ENCODE measurements around the gene DNAH9. TPM values are rescaled to one million over a fixed set of nuclear protein-coding genes. Genes with fewer than 3 reads are reported as not detected.
"Not testable (repeated sequence)": the region's sequence is repeated elsewhere in the genome, so short reads cannot be mapped to it uniquely, and the experiment has no call there.

DNAH9 gene
- total RNA-seq, 3 donors from 2014 or later (not counting 1 experiment from before 2014, with no cell fraction given): not detected

DNA sequence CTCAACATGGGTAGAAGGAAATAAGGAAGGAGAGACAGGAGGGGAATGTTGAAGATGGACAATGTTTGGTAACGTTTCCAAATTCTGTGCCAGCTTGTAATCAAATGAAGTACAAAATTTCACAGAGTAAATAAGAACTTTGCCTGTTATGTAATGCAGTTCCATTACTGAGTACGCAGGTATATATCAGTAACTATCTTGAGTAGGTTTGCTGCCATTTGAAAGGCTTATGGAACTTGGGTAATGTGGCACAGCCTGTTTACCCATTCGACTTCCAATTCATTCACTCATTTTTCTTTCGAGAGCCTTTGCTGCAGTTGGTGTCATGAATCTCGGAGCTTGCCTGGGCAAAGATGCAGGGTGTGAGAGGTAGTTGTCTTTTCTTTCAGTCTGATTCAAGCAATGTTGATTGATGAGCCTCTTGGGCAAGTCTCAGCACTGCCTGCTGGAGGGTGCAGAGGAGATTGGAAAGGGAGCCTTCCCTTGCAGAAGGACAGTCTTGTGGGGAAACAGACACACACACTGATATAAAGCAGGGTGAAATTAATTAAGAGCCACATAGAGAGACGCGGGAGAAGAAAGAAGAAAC, 345.6 kb downstream of the DNAH9 start:
- H3K9me3 ChIP-seq (ENCODE audit: control insufficient read depth, insufficient read depth, low read length): no peaks in the 10 kb centered on the region
- WGBS (ENCODE audit: insufficient coverage): 90% methylated on average over 7 of the region's 7 CpGs
- TF ChIP-seq, protein P1, sequence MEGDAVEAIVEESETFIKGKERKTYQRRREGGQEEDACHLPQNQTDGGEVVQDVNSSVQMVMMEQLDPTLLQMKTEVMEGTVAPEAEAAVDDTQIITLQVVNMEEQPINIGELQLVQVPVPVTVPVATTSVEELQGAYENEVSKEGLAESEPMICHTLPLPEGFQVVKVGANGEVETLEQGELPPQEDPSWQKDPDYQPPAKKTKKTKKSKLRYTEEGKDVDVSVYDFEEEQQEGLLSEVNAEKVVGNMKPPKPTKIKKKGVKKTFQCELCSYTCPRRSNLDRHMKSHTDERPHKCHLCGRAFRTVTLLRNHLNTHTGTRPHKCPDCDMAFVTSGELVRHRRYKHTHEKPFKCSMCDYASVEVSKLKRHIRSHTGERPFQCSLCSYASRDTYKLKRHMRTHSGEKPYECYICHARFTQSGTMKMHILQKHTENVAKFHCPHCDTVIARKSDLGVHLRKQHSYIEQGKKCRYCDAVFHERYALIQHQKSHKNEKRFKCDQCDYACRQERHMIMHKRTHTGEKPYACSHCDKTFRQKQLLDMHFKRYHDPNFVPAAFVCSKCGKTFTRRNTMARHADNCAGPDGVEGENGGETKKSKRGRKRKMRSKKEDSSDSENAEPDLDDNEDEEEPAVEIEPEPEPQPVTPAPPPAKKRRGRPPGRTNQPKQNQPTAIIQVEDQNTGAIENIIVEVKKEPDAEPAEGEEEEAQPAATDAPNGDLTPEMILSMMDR (IDR thresholded peaks at IDR 0.05): no peak
- no peaks in the 10 kb centered on the region for H3K4me1 Mint-ChIP-seq
- H3K27ac Mint-ChIP-seq: no peak overlapping the region
- intact Hi-C loops (cut with micrococcal nuclease): no loop called here
- H3K4me3 Mint-ChIP-seq: no peak overlapping the region
- no peaks in the 10 kb centered on the region for H3K36me3 Mint-ChIP-seq
- H3K9me3 Mint-ChIP-seq: no peaks in the 10 kb centered on the region
- no peak overlapping the region for H3K4me3 ChIP-seq (ENCODE audit: low read length)
- H3K27me3 Mint-ChIP-seq (ENCODE audit: low read depth in 2 of 2): peaks cover 0 to 3% of the 10 kb centered on the region in 2 donors
- H3K27ac ChIP-seq (ENCODE audit: low read length): no peak overlapping the region
- no peaks in the 10 kb centered on the region for H3K4me1 ChIP-seq (ENCODE audit: control insufficient read depth, insufficient read depth, low read length)
- no peaks in the 10 kb centered on the region for H3K27me3 ChIP-seq (ENCODE audit: control insufficient read depth, insufficient read depth, low read length)
- DNase-seq: no peak
- no peaks in the 10 kb centered on the region for H3K36me3 ChIP-seq (ENCODE audit: control insufficient read depth, insufficient read depth, low read length)
- ATAC-seq: no peak

DNA sequence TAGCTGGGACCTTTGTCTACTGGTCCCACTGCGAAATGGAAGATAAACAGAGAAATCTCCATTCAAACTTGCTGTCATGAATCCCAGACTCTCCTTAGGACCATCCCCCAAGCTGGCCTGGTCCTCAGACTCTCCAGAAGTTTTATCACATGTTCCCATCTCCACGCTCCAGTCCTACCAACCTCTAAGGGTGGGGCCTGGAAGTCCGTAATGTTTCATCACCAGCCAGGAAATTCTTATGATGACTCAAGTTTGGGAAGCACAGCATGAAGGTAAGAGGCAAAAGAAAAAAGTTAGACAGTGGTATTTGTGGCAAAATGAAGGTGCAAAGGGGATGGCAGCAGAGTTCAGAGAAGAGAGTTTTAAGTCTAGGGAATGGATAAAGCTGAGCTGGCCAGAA, 346.3 kb downstream of the DNAH9 start:
- Mint-ChIP-seq H3K4me1 (no peaks in the 10 kb centered on the region), H3K36me3 (no peaks in the 10 kb centered on the region), H3K4me3 (no peak overlapping the region), H3K9me3 (no peaks in the 10 kb centered on the region), H3K27ac (no peak overlapping the region), H3K27me3 (ENCODE audit: low read depth in 2 of 2) (peaks cover 0 to 1% of the 10 kb centered on the region in 2 donors)
- intact Hi-C loops (cut with micrococcal nuclease): no loop called here
- 72% methylated on average over 3 of the region's 3 CpGs for WGBS (ENCODE audit: insufficient coverage)
- Histone ChIP-seq H3K27ac (ENCODE audit: low read length) (no peak overlapping the region), H3K9me3 (ENCODE audit: control insufficient read depth, insufficient read depth, low read length) (no peaks in the 10 kb centered on the region), H3K27me3 (ENCODE audit: control insufficient read depth, insufficient read depth, low read length) (no peaks in the 10 kb centered on the region), H3K36me3 (ENCODE audit: control insufficient read depth, insufficient read depth, low read length) (no peaks in the 10 kb centered on the region), H3K4me1 (ENCODE audit: control insufficient read depth, insufficient read depth, low read length) (no peaks in the 10 kb centered on the region), H3K4me3 (ENCODE audit: low read length) (no peak overlapping the region)
- TF ChIP-seq, protein P1 (IDR thresholded peaks at IDR 0.05): no peak
- DNase-seq (no peak), ATAC-seq (no peak)

DNA sequence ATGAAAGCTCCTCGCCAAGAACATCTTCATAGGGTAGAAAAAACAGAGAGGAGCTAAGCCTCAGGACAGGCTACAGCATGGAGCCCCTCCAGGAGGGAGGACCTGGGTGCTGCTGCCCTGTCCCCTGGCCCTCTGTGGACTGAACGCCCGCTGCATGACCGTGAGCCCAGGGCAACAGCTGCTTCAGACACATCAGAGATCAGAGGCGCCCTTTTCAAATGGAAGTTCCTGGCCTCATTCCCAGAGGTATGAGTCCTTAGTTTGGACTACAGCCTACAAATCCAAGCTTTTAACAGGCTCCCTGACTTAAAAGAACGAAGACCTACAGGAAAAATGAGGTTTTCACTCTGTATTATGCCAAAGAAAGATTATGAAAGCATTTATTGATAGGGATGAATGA, 350.5 kb downstream of the DNAH9 start:
- WGBS (ENCODE audit: insufficient coverage): 86% methylated on average over 6 of the region's 6 CpGs
- H3K27ac Mint-ChIP-seq: no peak overlapping the region
- ATAC-seq: no peak
- H3K36me3 ChIP-seq (ENCODE audit: control insufficient read depth, insufficient read depth, low read length): no peaks in the 10 kb centered on the region
- H3K9me3 Mint-ChIP-seq: peaks cover 0 to 4% of the 10 kb centered on the region in 2 donors
- no peaks in the 10 kb centered on the region for H3K27me3 Mint-ChIP-seq (ENCODE audit: low read depth in 2 of 2)
- intact Hi-C loops (cut with micrococcal nuclease): no loop called here
- H3K27ac ChIP-seq (ENCODE audit: low read length): no peak overlapping the region
- no peak overlapping the region for H3K4me3 ChIP-seq (ENCODE audit: low read length)
- no peak for DNase-seq
- H3K36me3 Mint-ChIP-seq: peaks cover 6% of the 10 kb centered on the region
- H3K27me3 ChIP-seq (ENCODE audit: control insufficient read depth, insufficient read depth, low read length): no peaks in the 10 kb centered on the region
- no peak overlapping the region for H3K4me3 Mint-ChIP-seq
- TF ChIP-seq, protein P1 (IDR thresholded peaks at IDR 0.05): no peak
- H3K9me3 ChIP-seq (ENCODE audit: control insufficient read depth, insufficient read depth, low read length): peaks cover 8% of the 10 kb centered on the region
- H3K4me1 Mint-ChIP-seq: no peaks in the 10 kb centered on the region
- no peaks in the 10 kb centered on the region for H3K4me1 ChIP-seq (ENCODE audit: control insufficient read depth, insufficient read depth, low read length)

DNA sequence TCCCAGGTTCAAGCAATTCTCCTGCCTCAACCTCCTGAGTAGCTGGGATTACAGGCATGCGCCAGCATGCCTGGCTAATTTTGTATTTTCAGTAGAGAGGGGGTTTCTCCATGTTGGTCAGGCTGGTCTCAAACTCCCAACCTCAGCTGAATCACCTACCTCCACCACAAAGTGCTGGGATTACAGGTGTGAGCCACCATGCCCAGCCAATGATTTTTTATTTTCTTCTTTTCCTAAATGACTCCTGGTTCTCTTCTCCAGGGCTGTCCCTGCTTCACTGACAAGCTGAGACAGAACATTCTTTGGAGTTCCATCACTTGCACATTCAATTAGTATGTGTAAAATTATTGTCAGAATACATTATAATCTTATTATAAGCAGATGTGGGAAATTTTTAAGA, 351.3 kb downstream of the DNAH9 start:
- intact Hi-C loops (cut with micrococcal nuclease); H3K9me3 ChIP-seq (ENCODE audit: control insufficient read depth, insufficient read depth, low read length); H3K4me1 Mint-ChIP-seq; H3K4me3 Mint-ChIP-seq; H3K27me3 Mint-ChIP-seq (ENCODE audit: low read depth in 2 of 2); H3K9me3 Mint-ChIP-seq; ATAC-seq; H3K4me3 ChIP-seq (ENCODE audit: low read length); H3K36me3 ChIP-seq (ENCODE audit: control insufficient read depth, insufficient read depth, low read length); H3K27ac Mint-ChIP-seq; H3K4me1 ChIP-seq (ENCODE audit: control insufficient read depth, insufficient read depth, low read length); H3K27me3 ChIP-seq (ENCODE audit: control insufficient read depth, insufficient read depth, low read length); H3K27ac ChIP-seq (ENCODE audit: low read length); DNase-seq: not testable (repeated sequence)
- peaks cover 13% of the 10 kb centered on the region for H3K36me3 Mint-ChIP-seq
- no CpG with 5 or more reads among the region's 1 CpG for WGBS (ENCODE audit: insufficient coverage)

Measured in natural killer cell (primary cell).